Vagina (tissue), 2 donors: Measurements from ENCODE around the gene PORCN.

Experiments used
- CTCF ChIP-seq, 3 experiments: fragments of 450-650 bp in 2 of 3; fragments of 200-600 bp in 1 of 3; sonication (generic) in 1 of 3; IDR thresholded peaks; one replicate each; pipeline ENCODE4 v1.5.1; 2017 to 2019; ENCODE audit warnings: antibody characterized with exemption in 3 of 3, mild to moderate bottlenecking in 2 of 3, moderate library complexity in 2 of 3
- POLR2A ChIP-seq, 2 donors: fragments of 450-650 bp; IDR thresholded peaks; one replicate each; pipeline ENCODE4 v1.6.1; 2017; ENCODE audit warnings: antibody characterized with exemption in 2 of 2, mild to moderate bottlenecking in 2 of 2, moderate library complexity in 2 of 2
- POLR2AphosphoS5 ChIP-seq, 2 donors: sonication (generic); formaldehyde crosslinking; IDR thresholded peaks; one replicate each; pipeline ENCODE4 v1.9.0; 2017; ENCODE audit warnings: antibody characterized with exemption in 2 of 2, mild to moderate bottlenecking in 2 of 2, low read depth in 1 of 2; ENCODE audit not compliant: insufficient read depth in 1 of 2

- no peak for TF ChIP-seq CTCF (IDR thresholded peaks at IDR 0.05)
- no peak for TF ChIP-seq POLR2A (IDR thresholded peaks at IDR 0.05)
- no peak for TF ChIP-seq POLR2AphosphoS5 (IDR thresholded peaks at IDR 0.05; ENCODE audit: insufficient read depth in 1 of 2, low read depth in 1 of 2)
These were observed 7.0 kb downstream of the PORCN start for GRCh38 chrX:48515842-48516241.
